Uterus (tissue), 2 donors: ENCODE measurements around the gene RGPD4.

Experiments
- POLR2A ChIP-seq, 2 donors: fragments of 450-650 bp; IDR thresholded peaks; one replicate each; pipeline ENCODE4 v1.6.1; 2016; ENCODE audit warnings: antibody characterized with exemption in 2 of 2, mild to moderate bottlenecking in 1 of 2, moderate library complexity in 1 of 2
- TF ChIP-seq, protein P1 (sequence below), 4 experiments: fragments of 200-600 bp in 2 of 4; fragments of 450-650 bp in 2 of 4; sonication (generic) in 2 of 4; IDR thresholded peaks; one replicate each; pipeline ENCODE4 v1.5.1; 2016 to 2019; ENCODE audit warnings: antibody characterized with exemption in 4 of 4, mild to moderate bottlenecking in 2 of 4, moderate library complexity in 1 of 4

DNA sequence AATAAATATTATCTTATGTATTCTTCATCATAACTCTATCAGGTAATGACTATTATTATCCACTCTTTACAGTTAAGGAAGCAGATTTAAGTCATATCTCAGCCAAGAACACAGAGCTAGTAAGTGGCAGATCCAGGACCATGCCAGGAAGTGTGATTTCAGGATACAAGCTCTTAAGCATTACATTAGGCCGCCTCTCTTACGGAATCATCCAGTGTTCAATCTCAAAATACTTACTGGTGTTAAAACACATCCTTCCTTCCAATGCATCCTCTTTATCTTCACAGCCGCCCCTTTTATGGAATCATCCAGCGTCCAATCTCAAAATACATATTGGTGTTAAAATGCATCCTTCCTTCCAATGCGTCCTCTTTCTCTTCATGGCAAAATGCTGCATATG, 14.7 kb upstream of the RGPD4 start:
- TF ChIP-seq, protein P1, sequence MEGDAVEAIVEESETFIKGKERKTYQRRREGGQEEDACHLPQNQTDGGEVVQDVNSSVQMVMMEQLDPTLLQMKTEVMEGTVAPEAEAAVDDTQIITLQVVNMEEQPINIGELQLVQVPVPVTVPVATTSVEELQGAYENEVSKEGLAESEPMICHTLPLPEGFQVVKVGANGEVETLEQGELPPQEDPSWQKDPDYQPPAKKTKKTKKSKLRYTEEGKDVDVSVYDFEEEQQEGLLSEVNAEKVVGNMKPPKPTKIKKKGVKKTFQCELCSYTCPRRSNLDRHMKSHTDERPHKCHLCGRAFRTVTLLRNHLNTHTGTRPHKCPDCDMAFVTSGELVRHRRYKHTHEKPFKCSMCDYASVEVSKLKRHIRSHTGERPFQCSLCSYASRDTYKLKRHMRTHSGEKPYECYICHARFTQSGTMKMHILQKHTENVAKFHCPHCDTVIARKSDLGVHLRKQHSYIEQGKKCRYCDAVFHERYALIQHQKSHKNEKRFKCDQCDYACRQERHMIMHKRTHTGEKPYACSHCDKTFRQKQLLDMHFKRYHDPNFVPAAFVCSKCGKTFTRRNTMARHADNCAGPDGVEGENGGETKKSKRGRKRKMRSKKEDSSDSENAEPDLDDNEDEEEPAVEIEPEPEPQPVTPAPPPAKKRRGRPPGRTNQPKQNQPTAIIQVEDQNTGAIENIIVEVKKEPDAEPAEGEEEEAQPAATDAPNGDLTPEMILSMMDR (IDR thresholded peaks at IDR 0.05): no peak
- no peak for TF ChIP-seq POLR2A (IDR thresholded peaks at IDR 0.05)
